Measurements from ENCODE around the gene KCNH2. TPM values are rescaled to one million over a fixed set of nuclear protein-coding genes. Genes with fewer than 3 reads are reported as not detected.

KCNH2 gene
- total and polyA plus RNA-seq, 4 donors, result 0.18 to 74.6 (median 0.33) TPM; not detected in 1

DNA sequence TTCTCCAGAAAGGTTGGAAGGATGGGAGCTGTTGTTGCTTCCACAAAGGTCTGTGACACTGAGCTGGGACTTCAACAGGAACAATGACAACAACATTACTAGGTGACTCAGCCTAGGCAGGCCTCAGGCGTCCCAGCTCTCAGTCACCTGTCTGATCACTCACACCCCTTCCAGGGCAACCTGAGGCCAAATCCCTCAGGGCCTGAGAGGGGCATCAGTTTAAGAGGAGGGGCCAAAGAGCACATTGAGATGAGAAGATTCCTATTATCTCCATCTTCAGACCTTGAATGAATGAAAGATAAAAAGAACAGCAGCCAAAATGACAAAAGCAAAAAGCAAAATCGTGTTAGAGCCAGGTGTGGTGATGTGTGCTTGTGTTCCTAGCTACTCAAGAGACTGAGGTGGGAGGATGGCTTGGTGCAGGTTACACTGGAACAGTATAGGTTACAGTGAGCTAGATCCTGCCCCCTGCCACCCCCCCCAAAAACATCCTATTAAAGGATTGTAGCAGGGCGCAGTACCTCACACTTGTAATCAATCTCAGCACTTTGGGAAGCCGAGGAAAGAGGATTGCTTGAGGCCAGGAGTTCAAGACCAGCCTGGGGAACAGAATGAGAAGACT lies 46.4 kb upstream of the KCNH2 start, which contains the start of gene ATG9B:
TSS of gene ATG9B (minus strand) at position 60 of the 622 bp plus-strand sequence. CDS start 71 bp downstream, outside the sequence.
- peaks cover 5 to 10% (median 8%) of the 10 kb centered on the region in 4 donors for H3K4me1 ChIP-seq (ENCODE audit: control insufficient read depth in 4 of 4, insufficient read depth in 4 of 4, low read length in 3 of 4)
- no peak for TF ChIP-seq FOXA1 (IDR thresholded peaks at IDR 0.05)
- no peak for TF ChIP-seq TAF1 (conservative IDR thresholded peaks at IDR 0.05)
- TF ChIP-seq SP1 (IDR thresholded peaks at IDR 0.05), result no peak
- no peak for TF ChIP-seq RAD21 (IDR thresholded peaks at IDR 0.05)
- TF ChIP-seq HNF4G (IDR thresholded peaks at IDR 0.05), result no peak
- no peak for TF ChIP-seq YY1 (IDR thresholded peaks at IDR 0.05)
- TF ChIP-seq, protein P1, sequence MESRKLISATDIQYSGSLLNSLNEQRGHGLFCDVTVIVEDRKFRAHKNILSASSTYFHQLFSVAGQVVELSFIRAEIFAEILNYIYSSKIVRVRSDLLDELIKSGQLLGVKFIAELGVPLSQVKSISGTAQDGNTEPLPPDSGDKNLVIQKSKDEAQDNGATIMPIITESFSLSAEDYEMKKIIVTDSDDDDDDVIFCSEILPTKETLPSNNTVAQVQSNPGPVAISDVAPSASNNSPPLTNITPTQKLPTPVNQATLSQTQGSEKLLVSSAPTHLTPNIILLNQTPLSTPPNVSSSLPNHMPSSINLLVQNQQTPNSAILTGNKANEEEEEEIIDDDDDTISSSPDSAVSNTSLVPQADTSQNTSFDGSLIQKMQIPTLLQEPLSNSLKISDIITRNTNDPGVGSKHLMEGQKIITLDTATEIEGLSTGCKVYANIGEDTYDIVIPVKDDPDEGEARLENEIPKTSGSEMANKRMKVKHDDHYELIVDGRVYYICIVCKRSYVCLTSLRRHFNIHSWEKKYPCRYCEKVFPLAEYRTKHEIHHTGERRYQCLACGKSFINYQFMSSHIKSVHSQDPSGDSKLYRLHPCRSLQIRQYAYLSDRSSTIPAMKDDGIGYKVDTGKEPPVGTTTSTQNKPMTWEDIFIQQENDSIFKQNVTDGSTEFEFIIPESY (IDR thresholded peaks at IDR 0.05), result no peak
- TF ChIP-seq HNF4A (conservative IDR thresholded peaks at IDR 0.05), result no peak
- TF ChIP-seq, protein P2, sequence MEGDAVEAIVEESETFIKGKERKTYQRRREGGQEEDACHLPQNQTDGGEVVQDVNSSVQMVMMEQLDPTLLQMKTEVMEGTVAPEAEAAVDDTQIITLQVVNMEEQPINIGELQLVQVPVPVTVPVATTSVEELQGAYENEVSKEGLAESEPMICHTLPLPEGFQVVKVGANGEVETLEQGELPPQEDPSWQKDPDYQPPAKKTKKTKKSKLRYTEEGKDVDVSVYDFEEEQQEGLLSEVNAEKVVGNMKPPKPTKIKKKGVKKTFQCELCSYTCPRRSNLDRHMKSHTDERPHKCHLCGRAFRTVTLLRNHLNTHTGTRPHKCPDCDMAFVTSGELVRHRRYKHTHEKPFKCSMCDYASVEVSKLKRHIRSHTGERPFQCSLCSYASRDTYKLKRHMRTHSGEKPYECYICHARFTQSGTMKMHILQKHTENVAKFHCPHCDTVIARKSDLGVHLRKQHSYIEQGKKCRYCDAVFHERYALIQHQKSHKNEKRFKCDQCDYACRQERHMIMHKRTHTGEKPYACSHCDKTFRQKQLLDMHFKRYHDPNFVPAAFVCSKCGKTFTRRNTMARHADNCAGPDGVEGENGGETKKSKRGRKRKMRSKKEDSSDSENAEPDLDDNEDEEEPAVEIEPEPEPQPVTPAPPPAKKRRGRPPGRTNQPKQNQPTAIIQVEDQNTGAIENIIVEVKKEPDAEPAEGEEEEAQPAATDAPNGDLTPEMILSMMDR (IDR thresholded peaks at IDR 0.05; ENCODE audit: low read depth, low read length, missing input control), result no peak
- no peak for TF ChIP-seq RXRA (IDR thresholded peaks at IDR 0.05)
- TF ChIP-seq REST (IDR thresholded peaks at IDR 0.05), result no peak
- no peak for TF ChIP-seq FOXA2 (IDR thresholded peaks at IDR 0.05)
- TF ChIP-seq, protein P3, sequence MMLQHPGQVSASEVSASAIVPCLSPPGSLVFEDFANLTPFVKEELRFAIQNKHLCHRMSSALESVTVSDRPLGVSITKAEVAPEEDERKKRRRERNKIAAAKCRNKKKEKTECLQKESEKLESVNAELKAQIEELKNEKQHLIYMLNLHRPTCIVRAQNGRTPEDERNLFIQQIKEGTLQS (IDR thresholded peaks at IDR 0.05), result no peak
- TF ChIP-seq JUND (IDR thresholded peaks at IDR 0.05), result no peak
- TF ChIP-seq NR2F2 (IDR thresholded peaks at IDR 0.05), result no peak
- no peaks in the 10 kb centered on the region for H3K9me3 ChIP-seq (ENCODE audit: control insufficient read depth in 4 of 4, low read length in 3 of 4)
- H3K4me3 ChIP-seq (ENCODE audit: low read depth in 1 of 3, low read length in 3 of 3), result no peak within 1 kb of the TSS
- WGBS, result 82% methylated on average over 4 of the region's 4 CpGs
- no peak for DNase-seq (ENCODE audit: low spot score)
- no peaks in the 10 kb centered on the region for H3K36me3 ChIP-seq (ENCODE audit: control insufficient read depth in 4 of 4, insufficient read depth in 3 of 4, low read depth in 1 of 4, low read length in 3 of 4)
- H3K27ac ChIP-seq (ENCODE audit: low read depth in 1 of 2, low read length in 2 of 2), result no peak within 1 kb of the TSS
- no peak within 1 kb of the TSS for H3K9ac ChIP-seq (ENCODE audit: low read depth in 1 of 2, low read length in 2 of 2)
- H3K27me3 ChIP-seq (ENCODE audit: control insufficient read depth in 4 of 4, insufficient read depth in 4 of 4, low read length in 3 of 4), result no peaks in the 10 kb centered on the region

DNA sequence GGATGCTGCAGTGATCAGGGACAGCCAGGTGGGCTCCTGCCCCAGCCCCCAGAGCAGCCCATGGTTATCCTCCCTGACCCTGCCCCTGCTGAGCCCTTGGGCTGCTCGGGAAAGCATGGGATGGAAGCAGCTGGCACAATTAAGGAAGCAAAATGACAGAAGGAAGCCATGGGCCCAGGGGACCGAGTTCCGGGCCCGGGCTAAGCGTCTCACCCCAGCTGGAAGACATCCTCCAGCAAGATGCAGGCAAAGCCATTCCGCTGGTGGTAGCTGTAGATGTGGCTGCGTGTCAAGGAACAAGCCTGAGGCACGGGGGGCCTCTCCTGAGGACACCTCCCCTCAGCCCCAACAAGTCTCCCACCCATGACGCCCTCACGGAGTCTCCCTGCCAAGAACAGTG lies 45.1 kb upstream of the KCNH2 start:
- no peak for DNase-seq (ENCODE audit: low spot score)
- H3K27me3 ChIP-seq (ENCODE audit: control insufficient read depth in 4 of 4, insufficient read depth in 4 of 4, low read length in 3 of 4), result no peaks in the 10 kb centered on the region

More for the DNA sequence above, 45.1 kb upstream of the KCNH2 start:
- no peak for TF ChIP-seq RAD21 (IDR thresholded peaks at IDR 0.05)
- TF ChIP-seq, protein P3 (IDR thresholded peaks at IDR 0.05), result no peak
- WGBS, result 80% methylated on average over 10 of the region's 10 CpGs
- no peak overlapping the region for H3K27ac ChIP-seq (ENCODE audit: low read depth in 1 of 2, low read length in 2 of 2)
- no peaks in the 10 kb centered on the region for H3K36me3 ChIP-seq (ENCODE audit: control insufficient read depth in 4 of 4, insufficient read depth in 3 of 4, low read depth in 1 of 4, low read length in 3 of 4)
- H3K9ac ChIP-seq (ENCODE audit: low read depth in 1 of 2, low read length in 2 of 2), result no peak overlapping the region
- H3K4me1 ChIP-seq (ENCODE audit: control insufficient read depth in 4 of 4, insufficient read depth in 4 of 4, low read length in 3 of 4), result peaks cover 6 to 13% (median 8%) of the 10 kb centered on the region in 4 donors
- H3K4me3 ChIP-seq (ENCODE audit: low read depth in 1 of 3, low read length in 3 of 3), result no peak overlapping the region
- no peaks in the 10 kb centered on the region for H3K9me3 ChIP-seq (ENCODE audit: control insufficient read depth in 4 of 4, low read length in 3 of 4)
